RWPE1 (cell line): ENCODE results near the gene CLIC5.

Source experiments
- CTCF ChIA-PET: fragments of 350-600 bp; sonication (Branson Sonifier 250); formaldehyde crosslinking; extraction: SDS; loops from one replicate; lab custom pipeline; 2021; lab: Yijun Ruan, JAX
- POLR2A ChIA-PET: fragments of 400-600 bp; formaldehyde crosslinking; extraction: SDS; loops from one replicate; lab custom pipeline; 2020; ENCODE audit warnings: antibody characterized with exemption; ENCODE audit not compliant: low non-redundant PET; lab: Yijun Ruan, JAX
- DNase-seq: peaks from one replicate; pipeline ENCODE4 v3.0.0; 2012; ENCODE audit warnings: low spot score
- H3K27ac ChIP-seq: fragments of 450-650 bp; 2 replicates; pipeline ENCODE4 v1.5.1; 2017
- CTCF ChIP-seq: fragments of 450-650 bp; conservative IDR thresholded peaks from 2 replicates; pipeline ENCODE4 v1.5.1; 2017; ENCODE audit warnings: low read depth, mild to moderate bottlenecking

The CLIC5 gene

GRCh38 chr6:45864651-45865050 lies 151.0 kb downstream of the CLIC5 start:
- ChIA-PET POLR2A (no interaction called here), CTCF (no interaction called here)
- H3K27ac ChIP-seq: no peak overlapping the region
- TF ChIP-seq CTCF: no peak
- no peak for DNase-seq

GRCh38 chr6:45858691-45859090 lies 157.0 kb downstream of the CLIC5 start:
- POLR2A ChIA-PET: no interaction called here
- no peak overlapping the region for H3K27ac ChIP-seq
- no peak for TF ChIP-seq CTCF
- no peak for DNase-seq
- CTCF ChIA-PET: interaction anchor here (0.6 kb wide), 1 partner anchor 37 kb away, joined by 3 read pairs; no protein-coding TSS in a partner anchor

- no peak for DNase-seq
- H3K27ac ChIP-seq: no peak overlapping the region
- ChIA-PET POLR2A (no interaction called here), CTCF (interaction anchor here (0.8 kb wide), 1 partner anchor 18 kb away, joined by 3 read pairs; no protein-coding TSS in a partner anchor)
- TF ChIP-seq CTCF: no peak
Observed at GRCh38 chr6:45857827-45858226, 157.8 kb downstream of the CLIC5 start.

- DNase-seq: no peak
- no peak overlapping the region for H3K27ac ChIP-seq
- CTCF ChIA-PET: no interaction called here
- no peak for TF ChIP-seq CTCF
- POLR2A ChIA-PET: no interaction called here
Observed at GRCh38 chr6:45855642-45856394, 159.8 kb downstream of the CLIC5 start.

- no peak overlapping the region for H3K27ac ChIP-seq
- ChIA-PET CTCF (no interaction called here), POLR2A (no interaction called here)
- no peak for TF ChIP-seq CTCF
- DNase-seq: no peak
Observed at GRCh38 chr6:45854149-45854742, 161.4 kb downstream of the CLIC5 start.

GRCh38 chr6:45851034-45851400 lies 164.6 kb downstream of the CLIC5 start:
- POLR2A ChIA-PET: no interaction called here
- CTCF ChIA-PET: no interaction called here
- no peak for DNase-seq

More at GRCh38 chr6:45851034-45851400, 164.6 kb downstream of the CLIC5 start:
- TF ChIP-seq CTCF: no peak
- no peak overlapping the region for H3K27ac ChIP-seq
